ENCODE results near the gene ZDHHC13. TPM values are rescaled to one million over a fixed set of nuclear protein-coding genes. Genes with fewer than 3 reads are reported as not detected.

Gene ZDHHC13
- total RNA-seq, 1 experiment from 2014 or later: 35.5 TPM

DNA sequence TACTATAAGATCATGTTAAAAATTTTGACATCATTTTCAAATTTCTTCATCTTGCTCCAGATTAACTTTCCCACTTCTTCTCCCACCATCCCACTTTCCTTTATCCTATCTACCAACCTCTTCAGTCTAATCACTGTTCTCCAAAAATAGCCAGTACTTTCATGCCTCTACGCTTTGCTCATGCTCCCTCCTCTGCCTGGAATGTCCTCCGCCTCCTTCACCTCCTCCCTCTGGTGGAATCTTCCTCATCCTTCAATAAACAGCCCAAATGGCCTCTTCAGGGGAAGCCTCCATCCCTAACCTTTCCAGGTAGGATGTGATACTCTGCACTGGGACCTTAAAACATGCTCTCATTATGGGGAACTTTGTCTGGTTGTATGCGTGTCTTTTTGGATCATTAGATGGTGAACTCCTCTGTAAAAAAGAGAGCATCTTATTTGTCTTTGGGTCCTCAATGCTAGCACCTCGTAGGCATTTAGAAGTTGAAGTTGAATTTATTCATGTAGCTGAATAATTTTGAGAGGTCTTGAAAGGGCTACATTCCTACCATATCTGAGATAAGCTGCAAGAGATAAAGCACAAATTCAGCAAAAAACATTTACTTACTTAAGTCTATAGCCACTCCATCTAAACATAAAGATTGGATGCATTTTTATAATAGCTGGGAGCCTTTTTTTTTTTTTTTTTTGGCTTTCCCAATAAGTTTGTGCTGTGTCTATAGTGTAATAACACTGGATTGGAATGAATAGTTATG, 92.8 kb downstream of the ZDHHC13 start:
- POLR2A ChIA-PET (ENCODE audit: unreplicated experiment): no interaction called here
- CTCF ChIA-PET: no interaction called here

GRCh38 chr11:19216021-19216420, 99.1 kb downstream of the ZDHHC13 start:
- H3K27ac ChIP-seq: no peak overlapping the region
- no peaks in the 10 kb centered on the region for H3K79me2 ChIP-seq (ENCODE audit: low read depth)
- no peaks in the 10 kb centered on the region for H3K4me1 ChIP-seq (replicated peaks; ENCODE audit: insufficient read depth)
- CTCF ChIA-PET: no interaction called here
- H4K20me1 ChIP-seq (ENCODE audit: insufficient read depth): no peaks in the 10 kb centered on the region
- no TSS peak for BruUV-seq (replicated peaks)
- intact Hi-C loops (cut with micrococcal nuclease; ENCODE audit: unreplicated experiment): no loop called here
- POLR2A ChIA-PET (ENCODE audit: unreplicated experiment): no interaction called here
- no peak overlapping the region for H2AFZ ChIP-seq
- H3K27me3 ChIP-seq (ENCODE audit: insufficient read depth, low read depth): no peaks in the 10 kb centered on the region
- H3K36me3 ChIP-seq (ENCODE audit: low read depth): no peaks in the 10 kb centered on the region
- H3K4me3 ChIP-seq: no peak overlapping the region
- no peaks in the 10 kb centered on the region for H3F3A ChIP-seq (ENCODE audit: insufficient read depth, low read depth)
- no peak overlapping the region for H3K4me2 ChIP-seq
- no peak for TF ChIP-seq EZH2 (IDR thresholded peaks at IDR 0.05; ENCODE audit: low read depth)
- H3K9me3 ChIP-seq (ENCODE audit: insufficient read depth, low read depth): no peaks in the 10 kb centered on the region
- no peak for DNase-seq
- no peaks in the 10 kb centered on the region; the same call in 1 of the 2 replicates for H3K9me2 ChIP-seq (ENCODE audit: insufficient read depth)

More for the DNA sequence above, 92.8 kb downstream of the ZDHHC13 start:
- TF ChIP-seq EZH2 (IDR thresholded peaks at IDR 0.05; ENCODE audit: low read depth) (no peak), CTCF (conservative IDR thresholded peaks at IDR 0.05) (no peak)
- no peaks in the 10 kb centered on the region for H3K4me1 ChIP-seq (replicated peaks; ENCODE audit: insufficient read depth)
- no peaks in the 10 kb centered on the region for H3F3A ChIP-seq (ENCODE audit: insufficient read depth, low read depth)
- no peaks in the 10 kb centered on the region for H3K9me2 ChIP-seq (ENCODE audit: insufficient read depth)
- no peaks in the 10 kb centered on the region for H3K36me3 ChIP-seq (ENCODE audit: low read depth)
- H3K4me3 ChIP-seq: no peak overlapping the region
- H2AFZ ChIP-seq: no peak overlapping the region
- intact Hi-C loops (cut with micrococcal nuclease; ENCODE audit: unreplicated experiment): no loop called here
- no TSS peak for BruUV-seq (replicated peaks)
- H3K27me3 ChIP-seq (ENCODE audit: insufficient read depth, low read depth): no peaks in the 10 kb centered on the region
- H3K9me3 ChIP-seq (ENCODE audit: insufficient read depth, low read depth): no peaks in the 10 kb centered on the region
- no peaks in the 10 kb centered on the region for H3K79me2 ChIP-seq (ENCODE audit: low read depth)
- DNase-seq: no peak
- H3K4me2 ChIP-seq: no peak overlapping the region
- H3K27ac ChIP-seq: no peak overlapping the region
- no peaks in the 10 kb centered on the region for H4K20me1 ChIP-seq (ENCODE audit: insufficient read depth)

DNA sequence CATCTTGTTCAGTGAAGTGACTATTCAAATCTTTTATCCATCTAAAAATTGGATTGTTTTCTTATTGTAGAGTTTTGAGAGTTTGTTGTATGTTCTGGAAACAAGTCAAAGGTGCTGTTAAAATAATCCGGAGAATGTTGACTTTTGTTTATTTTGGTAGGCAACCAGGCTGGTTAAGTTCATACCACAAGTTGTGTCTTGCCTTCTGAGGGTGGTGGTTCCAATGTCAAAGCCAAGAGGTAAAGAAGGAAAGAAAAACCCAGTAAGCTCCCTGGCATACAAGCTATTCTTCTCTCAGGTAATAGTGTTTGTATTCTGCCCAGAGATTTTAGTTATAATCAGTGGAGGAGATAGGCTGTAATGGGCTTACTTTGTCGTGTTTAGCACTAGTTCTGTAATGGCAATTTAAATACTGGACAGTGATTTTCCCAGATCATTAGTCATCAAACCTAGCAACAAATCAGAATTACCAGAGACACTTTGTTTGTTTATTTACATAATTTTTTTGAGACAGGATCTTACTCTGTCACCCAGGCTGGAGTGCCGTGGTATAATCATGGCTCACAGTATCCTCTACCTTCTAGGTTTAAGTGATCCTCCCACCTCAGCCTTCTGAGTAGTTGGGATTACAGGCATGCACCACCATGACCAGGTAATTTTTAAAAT, 99.9 kb downstream of the ZDHHC13 start:
- ChIA-PET POLR2A (ENCODE audit: unreplicated experiment) (no interaction called here), CTCF (no interaction called here)
- H4K20me1 ChIP-seq (ENCODE audit: insufficient read depth): no peaks in the 10 kb centered on the region
- no peaks in the 10 kb centered on the region for H3K27me3 ChIP-seq (ENCODE audit: insufficient read depth, low read depth)
- no peaks in the 10 kb centered on the region for H3K36me3 ChIP-seq (ENCODE audit: low read depth)
- no peaks in the 10 kb centered on the region for H3K79me2 ChIP-seq (ENCODE audit: low read depth)
- no peak overlapping the region for H3K4me2 ChIP-seq
- no peaks in the 10 kb centered on the region for H3F3A ChIP-seq (ENCODE audit: insufficient read depth, low read depth)
- H3K9me2 ChIP-seq (ENCODE audit: insufficient read depth): no peaks in the 10 kb centered on the region; the same call in 1 of the 2 replicates
- DNase-seq: no peak
- no peak overlapping the region for H3K4me3 ChIP-seq
- no peaks in the 10 kb centered on the region for H3K4me1 ChIP-seq (replicated peaks; ENCODE audit: insufficient read depth)
- no peaks in the 10 kb centered on the region for H3K9me3 ChIP-seq (ENCODE audit: insufficient read depth, low read depth)
- no peak overlapping the region for H2AFZ ChIP-seq
- BruUV-seq (replicated peaks): no TSS peak
- no peak overlapping the region for H3K27ac ChIP-seq
- TF ChIP-seq CTCF (conservative IDR thresholded peaks at IDR 0.05): no peak
- no peak for TF ChIP-seq EZH2 (IDR thresholded peaks at IDR 0.05; ENCODE audit: low read depth)
- intact Hi-C loops (cut with micrococcal nuclease; ENCODE audit: unreplicated experiment): no loop called here

Data from PC-9 (cell line).